TTC549 (cell line): ENCODE data around the gene OSGEP.

ENCODE experiments used
- FAIRE-seq: peaks from 2 replicates; lab custom pipeline; 2012; peaks lifted over from hg19 to GRCh38; lab: Jason Lieb, UNC

Gene OSGEP

DNA sequence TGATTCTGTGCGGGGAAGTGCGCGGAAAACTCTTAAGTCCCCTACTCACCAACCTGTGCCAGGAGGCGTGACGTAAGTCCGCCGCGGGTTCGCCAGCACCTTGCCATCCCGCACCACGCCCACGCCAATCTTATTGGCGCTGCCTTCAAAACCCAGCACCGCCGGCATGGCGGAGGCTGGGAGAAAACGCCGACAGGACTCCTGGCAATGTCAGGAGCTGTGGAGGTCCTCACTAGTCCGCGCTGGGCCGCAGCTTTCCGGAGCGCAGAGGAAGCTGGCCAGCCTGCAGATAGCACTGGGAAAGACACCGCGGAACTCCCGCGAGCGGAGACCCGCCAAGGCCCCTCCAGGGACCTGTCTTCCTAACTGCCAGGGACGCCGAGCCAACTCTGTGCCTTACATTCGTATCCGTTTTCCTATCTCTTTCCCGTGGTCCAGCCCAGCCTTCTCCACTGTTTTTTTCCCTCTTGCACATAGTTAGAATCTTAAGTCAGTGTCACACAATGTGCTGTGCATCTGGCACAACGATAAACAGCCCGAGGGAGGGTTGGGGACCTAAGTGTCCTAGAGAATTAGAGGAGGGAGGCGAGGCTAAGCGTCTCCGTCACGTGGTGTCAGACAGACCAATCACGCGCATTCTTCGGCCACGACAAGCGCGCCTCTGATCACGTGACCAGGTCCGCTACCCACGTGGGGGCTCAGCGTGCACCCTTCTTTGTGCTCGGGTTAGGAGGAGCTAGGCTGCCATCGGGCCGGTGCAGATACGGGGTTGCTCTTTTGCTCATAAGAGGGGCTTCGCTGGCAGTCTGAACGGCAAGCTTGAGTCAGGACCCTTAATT is at the start of gene OSGEP, which contains the start of gene APEX1:
OSGEP (minus strand) TSS at position 297 of the 839 bp plus-strand sequence; CDS start at position 168, 129 bp downstream.
APEX1 (plus strand) TSS at position 711 of the 839 bp plus-strand sequence. CDS start 420 bp downstream, outside the sequence.
- FAIRE-seq, result peak; percentile 91

DNA sequence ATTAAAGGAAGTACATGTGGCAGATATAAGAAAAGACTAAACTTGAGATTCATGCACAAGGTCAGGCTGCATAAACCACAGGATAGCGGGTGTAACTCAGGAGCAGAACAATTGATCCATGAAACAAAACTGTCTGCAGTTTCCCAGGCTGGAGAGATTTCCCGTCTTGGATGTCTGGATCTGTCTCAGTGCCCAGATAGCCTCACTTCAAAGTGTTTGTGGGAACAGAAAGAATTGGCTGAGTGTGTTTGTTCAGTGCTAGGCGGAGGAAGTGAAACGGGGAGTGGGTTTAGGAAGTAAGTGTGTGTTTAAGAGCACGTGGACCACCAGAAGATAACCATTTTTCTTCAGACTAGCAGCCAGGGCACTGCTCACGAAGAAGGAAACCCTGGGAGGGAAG is 49.3 kb upstream of the OSGEP start:
- no peak for FAIRE-seq

DNA sequence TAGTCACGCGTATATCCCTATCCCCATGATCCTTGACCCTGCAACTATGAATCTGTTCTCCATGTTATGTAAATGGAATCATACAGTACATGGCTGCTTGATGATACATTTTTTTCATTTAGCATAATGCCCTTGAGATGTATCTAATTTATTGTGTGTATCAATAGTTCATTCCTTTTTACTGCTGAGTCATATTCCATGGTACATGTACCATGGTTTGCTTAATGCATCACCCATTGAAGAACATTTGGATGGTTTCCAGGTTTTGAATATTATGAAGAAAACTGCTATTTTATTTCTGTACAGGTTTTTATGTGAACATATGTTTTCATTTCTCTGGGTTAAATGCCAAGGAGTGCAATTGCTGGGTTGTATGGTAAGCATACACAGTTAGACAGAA is 46.7 kb upstream of the OSGEP start:
- no peak for FAIRE-seq

DNA sequence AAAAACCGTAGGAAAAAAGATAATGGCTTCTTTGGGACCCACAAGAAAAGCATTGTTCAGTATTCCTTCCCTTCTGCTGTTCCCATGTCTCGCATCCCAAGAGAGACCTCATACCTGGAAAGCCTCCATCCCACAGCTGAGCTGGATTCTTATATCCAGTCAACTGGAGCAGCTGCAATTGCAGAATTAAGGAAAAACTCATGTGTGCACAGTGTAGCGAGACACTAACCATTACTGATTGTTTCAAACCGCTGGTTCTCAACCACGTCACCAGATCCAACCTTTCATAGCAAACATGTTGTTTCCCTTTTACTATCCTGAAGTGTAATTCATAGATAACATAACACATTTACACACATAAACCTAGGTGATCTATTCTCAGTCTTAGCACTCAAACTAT is 45.3 kb upstream of the OSGEP start:
- no peak for FAIRE-seq

DNA sequence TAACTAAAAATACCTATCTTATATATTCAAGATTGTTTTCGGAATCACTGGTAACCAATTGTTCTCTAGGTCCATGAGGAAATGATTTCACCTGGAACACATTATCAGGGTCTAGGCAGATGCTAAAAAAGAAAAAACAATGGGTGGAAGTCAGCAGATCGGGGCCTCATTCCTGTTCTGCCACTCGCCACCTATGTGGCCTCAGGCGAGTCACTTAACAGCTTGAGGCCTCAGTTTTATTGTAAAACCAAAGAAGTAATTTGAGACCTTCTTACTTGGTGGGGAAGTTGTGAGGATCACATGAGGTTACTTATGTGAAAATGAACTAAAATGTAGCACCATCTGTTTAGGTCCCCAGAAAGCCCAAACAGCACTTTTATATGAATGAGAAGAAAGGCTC is 44.5 kb upstream of the OSGEP start:
- FAIRE-seq, result no peak

DNA sequence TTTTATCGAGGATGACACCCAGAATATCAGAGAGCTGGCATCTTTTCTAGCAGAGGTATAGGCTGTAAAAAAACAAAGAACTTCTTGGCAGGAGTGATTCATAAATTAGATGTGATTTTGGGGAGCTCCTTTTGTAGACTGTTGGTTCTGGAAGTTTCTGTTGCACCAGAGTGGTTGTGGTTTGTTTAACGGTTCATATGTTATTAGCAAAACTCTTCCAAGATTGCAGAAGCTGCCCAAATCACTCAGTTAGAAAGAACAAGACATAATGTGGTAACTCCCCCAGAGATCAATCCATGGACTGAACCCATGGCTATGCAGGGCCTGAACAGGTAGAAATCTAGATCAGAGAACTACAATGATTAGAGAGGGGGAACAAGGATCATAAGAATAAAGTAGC is 44.0 kb upstream of the OSGEP start:
- FAIRE-seq, result no peak

DNA sequence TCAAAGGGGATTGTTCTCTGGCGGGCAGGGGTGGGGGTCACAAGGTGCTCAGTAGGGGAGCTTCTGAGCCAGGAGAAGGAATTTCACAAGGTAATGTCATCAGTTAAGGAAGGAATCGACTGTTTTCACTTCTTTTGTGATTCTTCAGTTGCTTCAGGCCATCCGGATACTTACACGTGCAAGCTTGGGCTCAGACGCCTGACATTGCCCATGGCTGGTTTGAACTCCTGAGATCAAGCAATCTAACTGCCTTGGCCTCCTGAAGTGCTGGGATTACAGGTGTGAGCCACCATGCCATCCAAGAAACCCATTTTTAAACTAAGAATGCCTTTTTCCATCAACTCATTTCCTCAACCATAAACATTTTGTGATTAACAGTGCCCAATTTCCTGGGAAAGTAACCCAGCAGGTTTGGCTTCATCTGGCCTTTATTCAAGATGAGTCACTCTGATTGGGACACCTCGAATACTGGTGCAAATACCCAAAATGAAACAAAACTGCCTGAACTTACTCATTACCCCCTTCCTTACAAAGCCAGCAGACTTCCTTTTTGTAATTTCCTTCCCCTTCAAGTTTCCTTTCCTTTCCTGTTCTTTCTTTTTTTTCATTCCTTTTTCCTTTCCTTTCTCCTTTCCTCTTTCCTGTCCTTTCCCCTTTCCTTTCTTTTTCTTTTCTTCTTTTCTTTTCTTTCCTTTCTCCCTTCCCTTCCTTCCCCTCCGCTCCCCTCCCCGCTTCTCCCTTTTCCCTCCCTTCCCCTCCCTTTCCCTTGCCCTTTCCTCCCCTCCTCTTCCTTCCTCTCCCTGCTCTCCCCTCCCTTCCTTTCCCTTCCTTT is 40.5 kb upstream of the OSGEP start:
- FAIRE-seq, result no peak

DNA sequence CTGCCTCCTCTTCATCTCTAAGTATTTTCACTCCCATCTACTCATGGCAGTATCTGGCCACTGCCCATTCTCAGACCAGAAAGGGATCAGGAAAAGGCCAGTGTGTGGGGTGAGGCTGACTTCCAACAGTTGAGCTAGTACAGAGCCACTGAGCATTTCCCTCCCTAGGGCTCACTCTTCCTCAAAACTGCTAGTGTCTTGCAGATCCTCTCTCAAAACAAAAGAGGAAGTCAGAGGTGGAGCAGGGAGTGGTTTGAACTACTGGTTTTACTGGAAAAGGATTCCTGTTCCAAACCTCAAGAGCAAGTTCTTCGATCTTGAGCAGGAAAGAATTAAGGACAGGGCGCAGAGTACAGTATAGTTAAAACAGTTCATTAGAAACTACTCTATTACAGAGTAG is 39.0 kb upstream of the OSGEP start:
- no peak for FAIRE-seq

DNA sequence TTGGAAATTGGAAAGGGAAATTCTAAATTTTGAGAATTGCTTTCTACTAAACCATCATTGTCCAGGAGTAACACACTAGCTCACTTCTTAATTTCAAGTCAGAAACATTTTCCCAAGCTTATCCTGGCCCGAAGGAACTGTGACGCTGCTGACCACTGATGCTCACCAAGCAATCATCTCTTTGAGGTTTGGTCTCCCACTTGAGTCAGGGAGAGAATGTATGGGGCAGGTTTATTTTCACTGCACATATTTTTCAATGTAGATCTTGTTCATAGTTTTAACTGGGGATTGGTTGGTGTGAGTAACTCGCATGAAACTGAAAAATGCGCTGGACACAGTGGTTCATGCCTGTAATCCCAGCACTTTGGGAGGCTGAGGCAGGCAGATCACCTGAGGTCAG is 37.9 kb upstream of the OSGEP start:
- FAIRE-seq, result no peak

DNA sequence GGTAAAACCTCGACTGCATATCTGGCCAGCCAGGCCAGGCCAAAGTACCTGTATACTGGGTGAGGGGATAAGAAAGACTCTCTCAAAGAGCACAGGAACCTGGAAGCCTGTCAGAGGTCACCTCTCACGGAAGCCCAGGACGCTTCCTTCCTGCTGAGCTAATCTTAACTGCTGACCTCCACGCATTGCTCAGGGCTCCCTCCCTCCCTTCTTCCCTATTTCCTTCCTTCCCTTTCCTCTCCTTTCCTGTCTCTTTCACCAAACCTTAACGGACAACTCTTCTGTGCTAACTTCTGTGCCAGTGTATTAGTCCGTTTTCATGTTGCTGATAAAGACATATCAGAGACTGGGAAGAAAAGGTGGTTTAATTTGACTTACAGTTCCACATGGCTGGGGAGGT is 36.0 kb upstream of the OSGEP start:
- FAIRE-seq, result no peak

DNA sequence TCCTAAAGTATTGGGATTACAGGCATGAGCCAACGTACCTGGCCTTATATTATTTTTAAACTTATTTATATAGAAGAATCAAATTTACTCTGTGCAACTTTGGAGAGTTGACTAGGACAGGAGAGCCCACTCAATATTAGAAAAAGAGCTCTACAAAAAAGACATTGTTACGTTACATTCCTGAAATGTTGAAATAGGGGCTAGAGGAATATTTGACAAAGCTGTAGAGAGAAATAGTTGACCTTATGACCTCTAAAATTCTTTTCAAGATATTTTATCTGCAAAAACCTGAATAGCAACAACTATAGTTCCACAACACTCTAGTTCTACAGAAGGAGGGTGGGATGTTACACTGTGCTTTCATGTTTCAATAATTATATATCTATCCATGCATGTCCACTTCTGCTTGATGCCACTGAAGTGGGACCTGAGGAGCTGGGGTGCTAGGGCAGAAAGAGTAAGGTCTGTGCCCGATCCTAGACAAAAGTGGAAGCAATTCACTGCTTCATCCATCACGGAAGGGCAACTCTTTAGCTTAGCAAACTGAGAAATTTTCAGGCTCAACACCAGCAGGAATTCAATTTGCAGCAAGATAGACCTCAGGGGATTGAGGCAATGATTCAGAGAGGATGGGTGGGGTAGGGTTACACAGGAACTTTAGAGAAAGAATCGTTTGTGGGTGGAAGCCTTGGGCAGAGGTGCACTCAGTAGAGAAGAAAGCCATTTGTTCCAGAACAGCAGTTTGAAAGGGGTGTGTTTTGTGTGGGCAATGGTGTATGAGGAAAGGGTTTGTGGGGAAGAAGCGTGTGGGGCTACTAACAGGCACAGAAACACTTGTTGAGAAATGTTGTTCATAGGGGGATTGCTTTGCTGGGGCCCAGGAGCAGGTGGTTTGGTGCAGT is 34.7 kb upstream of the OSGEP start:
- FAIRE-seq, result no peak

DNA sequence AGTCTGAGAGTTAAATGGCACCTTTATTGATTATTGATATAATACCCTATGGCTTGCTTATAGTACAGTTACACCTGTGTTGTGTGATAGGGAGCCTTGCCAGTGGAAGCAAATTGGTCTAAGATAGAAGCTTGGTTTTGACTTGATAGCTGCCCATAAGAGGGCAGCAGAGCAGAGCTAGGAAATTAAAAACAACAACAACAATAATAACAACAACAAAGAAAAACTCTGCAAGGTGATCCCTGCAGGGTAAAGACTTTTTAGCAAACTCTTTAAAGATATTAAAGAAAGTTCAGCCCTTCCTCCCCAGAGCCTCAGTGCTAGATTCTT is 32.7 kb upstream of the OSGEP start:
- FAIRE-seq, result no peak

DNA sequence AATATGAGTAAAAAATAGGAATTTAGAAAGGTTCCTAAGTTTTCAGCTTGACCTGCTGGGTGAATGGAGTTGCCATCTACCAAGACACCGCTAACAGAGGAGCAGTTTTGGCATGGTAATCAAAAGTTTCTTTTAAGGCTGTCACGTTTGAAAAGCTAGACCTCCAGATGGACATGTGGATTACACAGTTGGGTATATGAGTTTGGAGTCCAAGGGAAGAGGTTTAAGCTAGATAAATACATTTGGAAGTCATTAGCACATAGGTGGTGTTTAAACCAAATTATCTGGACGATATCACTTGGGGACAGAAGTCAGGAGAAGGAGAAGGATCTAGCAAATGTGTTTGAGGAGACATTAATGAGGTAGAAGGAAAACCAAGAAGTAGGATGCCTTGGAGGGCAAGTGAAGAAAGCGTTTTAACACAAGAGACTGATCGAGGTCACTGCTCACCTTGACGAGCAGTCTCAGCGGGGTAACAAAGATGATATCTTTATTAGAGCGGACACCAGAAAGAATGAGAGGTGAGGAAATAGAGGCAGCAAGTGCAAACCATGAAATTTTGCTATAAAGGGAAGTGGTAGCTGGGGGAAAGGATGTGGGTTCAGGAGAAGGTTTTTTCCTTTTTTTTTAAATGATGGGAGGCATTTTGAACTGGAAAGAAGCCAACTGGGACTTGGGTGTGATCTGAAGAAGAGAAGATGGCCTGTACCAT is 32.2 kb upstream of the OSGEP start:
- no peak for FAIRE-seq

DNA sequence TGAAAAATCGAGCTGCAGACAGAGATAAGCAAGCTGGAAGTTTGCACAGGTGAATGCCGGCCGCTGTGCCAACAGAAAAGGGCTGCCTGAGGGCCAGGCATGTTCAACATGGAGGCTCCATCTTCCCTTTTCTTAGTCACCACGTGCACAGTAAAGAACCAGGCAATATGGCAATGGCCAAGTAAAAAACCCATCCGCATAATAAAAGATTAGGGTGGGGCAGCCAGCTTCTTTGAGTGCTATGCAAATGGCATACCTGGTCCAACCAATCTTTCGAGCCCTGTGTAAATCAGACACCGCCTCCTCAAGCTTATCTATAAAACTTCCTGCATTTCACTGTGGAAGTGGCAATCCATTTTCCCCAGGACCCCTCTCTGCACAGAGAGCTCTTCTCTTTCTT is 31.3 kb upstream of the OSGEP start:
- FAIRE-seq, result no peak

DNA sequence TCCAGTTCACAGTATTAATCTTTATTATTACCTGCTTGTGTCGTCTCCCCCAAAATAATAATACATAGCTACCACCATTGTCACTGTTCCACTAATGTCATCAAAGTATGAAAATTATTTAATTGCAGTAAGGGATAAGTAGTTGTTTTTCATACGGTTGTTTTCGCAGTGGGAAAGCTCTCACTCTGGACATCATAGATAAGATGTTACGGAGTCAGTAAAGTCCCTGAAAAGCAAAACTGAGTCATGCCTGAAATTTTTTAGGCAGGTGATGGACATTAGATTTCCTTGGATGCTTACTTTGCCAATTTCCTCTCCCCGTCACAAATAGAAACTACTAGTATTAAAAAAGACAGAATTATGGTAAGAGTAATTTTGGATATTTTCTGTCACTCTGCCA is 27.8 kb upstream of the OSGEP start:
- FAIRE-seq, result no peak

DNA sequence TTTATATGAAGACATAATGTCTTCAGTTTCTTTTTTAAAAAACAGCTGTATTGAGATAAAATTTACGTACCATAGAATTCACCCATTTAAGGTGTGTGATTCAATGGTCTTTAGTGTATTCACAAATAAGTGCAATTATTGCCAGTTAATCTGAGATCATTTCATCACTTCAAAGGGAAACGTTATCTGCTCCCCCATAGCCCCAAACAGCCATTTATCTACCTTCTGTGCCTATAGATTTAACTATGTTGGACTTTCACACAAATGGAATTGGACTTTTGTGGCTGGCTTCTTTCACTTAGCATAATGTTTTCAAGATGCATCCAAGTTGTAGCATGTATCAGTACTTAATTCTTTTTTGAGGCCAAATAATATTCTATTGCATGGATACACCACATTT is 24.3 kb upstream of the OSGEP start:
- FAIRE-seq, result no peak

DNA sequence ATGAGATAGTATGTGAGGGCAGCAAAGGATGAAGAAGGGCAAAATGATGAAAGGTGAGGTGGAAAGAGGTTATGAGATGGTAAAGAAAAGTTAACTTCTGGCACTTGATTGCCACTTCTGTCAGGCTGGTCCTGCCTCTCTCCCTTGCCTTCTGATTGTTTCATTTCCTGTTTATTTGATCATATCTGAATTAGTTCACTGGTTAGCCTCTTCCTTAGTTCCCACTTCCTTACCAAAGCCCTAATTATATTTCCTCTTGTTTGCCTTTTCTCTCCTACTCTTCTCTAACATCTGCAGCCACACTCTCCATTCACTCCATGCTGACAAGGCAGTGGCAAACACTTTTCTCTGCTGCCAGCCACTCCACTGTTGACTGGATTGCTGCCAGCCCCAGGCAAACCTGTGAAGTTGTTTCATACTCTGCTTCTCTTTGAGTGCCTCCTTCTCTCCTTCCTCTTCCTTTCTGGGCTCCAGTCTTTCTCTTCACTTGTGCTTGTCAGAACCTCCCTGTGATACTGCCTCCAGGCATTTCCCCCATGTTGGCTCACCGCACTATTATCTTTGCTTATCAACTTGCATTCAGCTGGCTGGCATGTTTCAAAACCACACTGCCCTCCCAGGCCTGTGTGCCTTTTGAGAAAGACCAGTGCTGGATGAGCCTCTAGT is 22.7 kb upstream of the OSGEP start:
- no peak for FAIRE-seq

DNA sequence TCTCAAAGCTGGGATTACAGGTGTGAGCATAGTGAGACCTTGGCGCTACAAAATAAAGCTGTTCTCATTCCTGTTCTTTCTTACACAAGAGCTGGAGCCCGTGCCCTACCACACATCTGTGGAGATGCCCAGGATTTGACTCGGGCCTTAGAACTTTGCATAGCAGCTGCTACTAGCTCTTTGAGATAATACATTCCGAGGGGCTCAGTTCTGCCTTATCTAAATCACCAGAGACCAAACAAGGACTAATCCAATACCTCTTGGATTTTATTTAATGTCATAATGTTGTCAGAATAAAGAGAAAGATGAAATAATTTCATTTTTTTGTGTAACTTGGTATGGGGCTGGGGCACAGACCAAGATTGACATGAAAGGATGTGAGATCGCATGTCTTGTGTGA is 22.2 kb upstream of the OSGEP start:
- FAIRE-seq, result no peak

DNA sequence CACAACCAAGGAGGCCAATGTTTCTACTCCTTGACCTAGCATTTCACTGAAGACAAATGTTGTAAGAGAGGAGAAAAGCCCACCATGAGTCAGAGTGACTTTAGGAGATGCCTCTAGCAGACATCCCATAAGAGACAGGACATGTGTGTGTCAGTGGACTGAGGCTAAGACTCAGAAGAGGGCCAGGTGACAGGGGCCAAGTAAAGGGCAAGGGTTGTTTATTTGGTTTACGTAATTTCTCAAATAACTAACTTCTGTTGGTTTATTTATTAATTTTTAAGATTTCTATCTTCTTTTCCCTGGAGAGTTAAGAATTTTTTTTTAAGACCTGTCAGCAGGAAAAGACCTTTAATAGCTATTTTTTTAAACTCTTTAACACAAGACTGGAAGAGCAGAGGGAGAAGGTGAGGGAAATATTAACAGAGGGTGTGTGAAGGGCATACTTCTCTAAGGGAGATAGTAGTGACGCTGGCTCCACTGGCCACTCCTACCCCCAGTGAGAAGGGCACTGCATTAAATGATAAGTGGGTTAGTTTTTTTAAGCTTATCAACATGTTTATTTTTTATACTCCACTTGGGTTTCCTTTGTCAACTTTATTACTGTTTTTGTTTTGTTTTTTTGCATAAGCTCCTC is 18.0 kb upstream of the OSGEP start:
- FAIRE-seq, result no peak

DNA sequence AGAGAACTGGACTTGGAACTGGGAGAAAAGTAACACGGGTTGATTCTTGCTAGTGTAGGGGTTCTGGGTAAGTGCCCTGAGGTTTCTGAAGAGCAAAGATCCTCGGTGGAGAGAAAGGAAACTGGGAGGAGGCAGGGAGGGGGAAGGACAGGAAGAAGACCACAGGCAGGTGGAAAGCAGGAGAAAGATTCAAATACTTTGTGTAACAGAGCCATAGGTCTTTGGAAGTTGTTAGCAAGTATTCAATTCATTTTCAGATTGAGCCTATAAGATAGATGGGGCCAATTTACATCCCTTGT is 15.9 kb upstream of the OSGEP start:
- FAIRE-seq, result no peak
